HepG2 (cell line): ENCODE measurements around the gene AAR2. TPM values are rescaled to one million over a fixed set of nuclear protein-coding genes. Genes with fewer than 3 reads are reported as not detected.

Experiments
- AHDC1 ChIP-seq: sonication (generic); formaldehyde crosslinking; IDR thresholded peaks from 2 replicates; pipeline ENCODE4 v1.5.1; 2020; ENCODE audit warnings: mild to moderate bottlenecking, missing genetic modification reagents, borderline replicate concordance
- CCDC6 ChIP-seq: sonication (generic); formaldehyde crosslinking; IDR thresholded peaks from 2 replicates; pipeline ENCODE4 v1.8.1; 2022; ENCODE audit warnings: mild to moderate bottlenecking, missing genetic modification reagents, moderate library complexity
- FOXK1 ChIP-seq: sonication (generic); formaldehyde crosslinking; IDR thresholded peaks from 2 replicates; pipeline ENCODE4 v1.4.0; 2020; ENCODE audit warnings: low read depth, missing genetic modification reagents, borderline replicate concordance
- NFE2 ChIP-seq: sonication (generic); formaldehyde crosslinking; IDR thresholded peaks from 2 replicates; pipeline ENCODE4 v1.4.0; 2020; ENCODE audit warnings: missing genetic modification reagents
- RFXANK ChIP-seq: IDR thresholded peaks from 2 replicates; pipeline ENCODE4 v1.6.1; 2016
- polyA plus RNA-seq, 8 experiments: library from polyadenylated mRNA; depleted of rRNA in 3 of 8; stranded (reverse) in 7 of 8; unstranded in 1 of 8; fragments of >200 nt; fragmentation: Illumina TruSeq in 4 of 8; extraction: Trizol in 4 of 8; gene quantifications; 2 replicates each; pipeline versions ENCODE4 v1.2.1 to v1.2.3, GENCODE V29; 2011 to 2016; ENCODE audit warnings: low read depth in 4 of 8, missing spikeins in 1 of 8, mixed read lengths in 1 of 8; ENCODE audit not compliant: insufficient read depth in 1 of 8
- total RNA-seq, 5 experiments: library from RNA; depleted of rRNA; stranded (reverse); fragments of >200 nt; fragmentation: Illumina TruSeq; extraction: Trizol; gene quantifications; 2 replicates each; pipeline ENCODE4 v1.2.3, GENCODE V29; 2016; ENCODE audit warnings: low read depth in 1 of 5
- TF ChIP-seq, protein P1 (sequence below): sonication (generic); formaldehyde crosslinking; IDR thresholded peaks from 2 replicates; pipeline ENCODE4 v1.8.0; 2022; ENCODE audit warnings: mild to moderate bottlenecking, missing genetic modification reagents; ENCODE audit not compliant: insufficient replicate concordance
- TF ChIP-seq, protein P2 (sequence below): sonication (generic); formaldehyde crosslinking; IDR thresholded peaks from 2 replicates; pipeline ENCODE4 v1.4.0; 2020; ENCODE audit warnings: mild to moderate bottlenecking, missing genetic modification reagents

Gene AAR2
- total and polyA plus RNA-seq, 2 of the 13 experiments (the other 11 are each of a cell fraction or from before 2014, with no cell fraction given) = 45.2 to 46.2 TPM

DNA sequence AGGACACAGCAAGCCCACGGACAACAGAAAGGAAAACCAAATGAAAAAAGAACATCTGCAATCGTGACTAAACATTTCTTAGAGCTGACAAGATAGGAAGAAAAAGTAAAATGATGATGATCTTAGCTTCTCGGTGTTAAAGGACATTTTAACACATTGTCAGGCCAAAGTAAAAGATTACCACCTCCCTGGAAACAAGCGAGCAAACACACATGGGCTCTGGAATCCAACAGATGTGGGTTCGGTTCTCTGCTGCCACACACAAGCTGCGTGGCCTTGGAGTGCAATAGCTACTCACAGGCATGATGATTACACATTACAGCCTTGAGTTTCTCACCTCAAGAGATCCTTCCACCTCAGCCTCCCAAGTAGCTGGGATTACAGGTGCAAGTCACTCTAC lies 7.5 kb upstream of the AAR2 start (continued):
- TF ChIP-seq, protein P1, sequence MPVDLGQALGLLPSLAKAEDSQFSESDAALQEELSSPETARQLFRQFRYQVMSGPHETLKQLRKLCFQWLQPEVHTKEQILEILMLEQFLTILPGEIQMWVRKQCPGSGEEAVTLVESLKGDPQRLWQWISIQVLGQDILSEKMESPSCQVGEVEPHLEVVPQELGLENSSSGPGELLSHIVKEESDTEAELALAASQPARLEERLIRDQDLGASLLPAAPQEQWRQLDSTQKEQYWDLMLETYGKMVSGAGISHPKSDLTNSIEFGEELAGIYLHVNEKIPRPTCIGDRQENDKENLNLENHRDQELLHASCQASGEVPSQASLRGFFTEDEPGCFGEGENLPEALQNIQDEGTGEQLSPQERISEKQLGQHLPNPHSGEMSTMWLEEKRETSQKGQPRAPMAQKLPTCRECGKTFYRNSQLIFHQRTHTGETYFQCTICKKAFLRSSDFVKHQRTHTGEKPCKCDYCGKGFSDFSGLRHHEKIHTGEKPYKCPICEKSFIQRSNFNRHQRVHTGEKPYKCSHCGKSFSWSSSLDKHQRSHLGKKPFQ (CRISPR knock-in tag) = no peak
- TF ChIP-seq, protein P2, sequence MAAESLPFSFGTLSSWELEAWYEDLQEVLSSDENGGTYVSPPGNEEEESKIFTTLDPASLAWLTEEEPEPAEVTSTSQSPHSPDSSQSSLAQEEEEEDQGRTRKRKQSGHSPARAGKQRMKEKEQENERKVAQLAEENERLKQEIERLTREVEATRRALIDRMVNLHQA = no peak
- TF ChIP-seq AHDC1 (CRISPR knock-in tag) (no peak), NFE2 (CRISPR knock-in tag) (no peak), CCDC6 (CRISPR knock-in tag) (no peak), RFXANK (CRISPR knock-in tag) (no peak), FOXK1 (CRISPR knock-in tag) (no peak)
